OCI-M2 (cell line): Measurements from ENCODE around the gene MAML2.

Experiments
- DNase-seq: peaks from one replicate; lab custom pipeline; 2025; ENCODE audit not compliant: unreplicated experiment; lab: John Stamatoyannopoulos, UW

MAML2 gene

GRCh38 chr11:96052921-96053651 is 289.9 kb downstream of the MAML2 start:
- DNase-seq: no peak

GRCh38 chr11:96051820-96052219 is 291.2 kb downstream of the MAML2 start:
- no peak for DNase-seq

- DNase-seq: no peak
These were observed 292.4 kb downstream of the MAML2 start for GRCh38 chr11:96050435-96051182.

GRCh38 chr11:96049426-96049825 is 293.6 kb downstream of the MAML2 start:
- no peak for DNase-seq

- DNase-seq: no peak
These were observed 297.2 kb downstream of the MAML2 start for GRCh38 chr11:96045622-96046456.

- no peak for DNase-seq
These were observed 298.2 kb downstream of the MAML2 start for GRCh38 chr11:96044747-96045146.

GRCh38 chr11:96044311-96044710 is 298.7 kb downstream of the MAML2 start:
- no peak for DNase-seq

- no peak for DNase-seq
These were observed 299.7 kb downstream of the MAML2 start for GRCh38 chr11:96043291-96043690.

GRCh38 chr11:96038046-96038445 is 304.9 kb downstream of the MAML2 start:
- no peak for DNase-seq

GRCh38 chr11:96037405-96037949 is 305.5 kb downstream of the MAML2 start:
- no peak for DNase-seq

- DNase-seq: no peak
These were observed 306.1 kb downstream of the MAML2 start for GRCh38 chr11:96036863-96037262.

GRCh38 chr11:96035740-96036078 is 307.3 kb downstream of the MAML2 start:
- no peak for DNase-seq

GRCh38 chr11:96035031-96035739 is 307.8 kb downstream of the MAML2 start:
- no peak for DNase-seq

GRCh38 chr11:96033599-96033998 is 309.4 kb downstream of the MAML2 start:
- no peak for DNase-seq

GRCh38 chr11:96033095-96033494 is 309.9 kb downstream of the MAML2 start:
- DNase-seq: no peak

- no peak for DNase-seq
These were observed 314.2 kb downstream of the MAML2 start for GRCh38 chr11:96028746-96029145.

- DNase-seq: no peak
These were observed 316.0 kb downstream of the MAML2 start for GRCh38 chr11:96027021-96027420.

- no peak for DNase-seq
These were observed 316.7 kb downstream of the MAML2 start for GRCh38 chr11:96026310-96026709.

GRCh38 chr11:96024666-96025065 is 318.3 kb downstream of the MAML2 start:
- DNase-seq: no peak

GRCh38 chr11:96023275-96023674 is 319.7 kb downstream of the MAML2 start:
- no peak for DNase-seq
